Activated CD8-positive, alpha-beta T cell treated with anti-CD3 and anti-CD28 coated beads, Interleukin-2, amount 10 ng/mL, durations not matched to agents 7 days and 5 days (primary cell): ENCODE data around the gene PRB3. TPM values are rescaled to one million over a fixed set of nuclear protein-coding genes. Genes with fewer than 3 reads are reported as not detected.

Source experiments
- total RNA-seq, 2 experiments: library from RNA; stranded (reverse); gene quantifications; one replicate each; pipeline ENCODE4 v1.2.3, GENCODE V29; 2021

The PRB3 gene
- total RNA-seq, 2 experiments from 2014 or later: not detected

Other genes starting within 250 kb of the PRB3 start
- gene TAS2R19, start 247.1 kb downstream of the PRB3 start, total RNA-seq: 1 to 10 TPM; 1.9 to 2.1 TPM
- gene TAS2R31, start 238.3 kb downstream of the PRB3 start, total RNA-seq: 1 to 10 TPM; 2.2 to 3.0 TPM
- 1 to 10 TPM; 1.4 to 1.5 TPM for gene TAS2R46, start 207.4 kb downstream of the PRB3 start, total RNA-seq
- gene TAS2R43, start 177.4 kb downstream of the PRB3 start, total RNA-seq: 1 to 10 TPM in 1 of 2 experiments, under 1 TPM in 1; 0.73 to 1.1 TPM
- gene TAS2R30, start 135.1 kb downstream of the PRB3 start, total RNA-seq: 1 to 10 TPM; 3.2 to 3.5 TPM
- 1 to 10 TPM; 8.9 to 9.5 TPM for gene SMIM10L1, start 98.5 kb downstream of the PRB3 start, total RNA-seq
- gene TAS2R42, start 82.8 kb downstream of the PRB3 start, total RNA-seq: not detected
- not detected for gene PRB4, start 40.7 kb upstream of the PRB3 start, total RNA-seq
- not detected for gene PRB2, start 125.9 kb upstream of the PRB3 start, total RNA-seq